BJ (cell line): ENCODE data around the gene LUZP2. TPM values are rescaled to one million over a fixed set of nuclear protein-coding genes. Genes with fewer than 3 reads are reported as not detected.
"Not testable (repeated sequence)": the region's sequence is repeated elsewhere in the genome, so short reads cannot be mapped to it uniquely, and the experiment has no call there.

Experiments
- CTCF ChIA-PET: fragments of 350-600 bp; formaldehyde crosslinking; extraction: SDS; loops from one replicate; lab custom pipeline; 2021; ENCODE audit warnings: antibody characterized with exemption, inconsistent platforms; lab: Yijun Ruan, JAX
- POLR2A ChIA-PET: fragments of 300-600 bp; sonication (Branson Sonifier 250); formaldehyde crosslinking; extraction: SDS; loops from one replicate; lab custom pipeline; 2021; ENCODE audit warnings: antibody characterized with exemption; lab: Charles Lee
- DNase-seq: peaks from one replicate; pipeline ENCODE4 v3.0.0-alpha.2; 2011; ENCODE audit warnings: low read depth
- H3K27me3 ChIP-seq: 2 replicates; pipeline ENCODE4 v1.6.0; 2011; ENCODE audit warnings: low read length; ENCODE audit not compliant: control insufficient read depth, insufficient read depth
- H3K36me3 ChIP-seq: 2 replicates; pipeline ENCODE4 v1.5.1; 2011; ENCODE audit warnings: low read length; ENCODE audit not compliant: control insufficient read depth, insufficient read depth
- H3K4me3 ChIP-seq: 2 replicates; pipeline ENCODE4 v1.5.1; 2011; ENCODE audit warnings: low read depth, mild to moderate bottlenecking, control low read depth, low read length
- polyA plus RNA-seq: library from polyadenylated mRNA; depleted of rRNA; stranded (reverse); fragments of >200 nt; gene quantifications from 2 replicates; pipeline ENCODE4 v1.2.3, GENCODE V29; 2011
- TF ChIP-seq, protein P1 (sequence below): IDR thresholded peaks from 2 replicates; pipeline ENCODE4 v1.5.1; 2011; ENCODE audit warnings: low read depth, mild to moderate bottlenecking, control low read depth, inconsistent platforms, low read length, moderate library complexity; ENCODE audit not compliant: insufficient read depth

Gene LUZP2
- polyA plus RNA-seq, 1 experiment, result 0.05 TPM

DNA sequence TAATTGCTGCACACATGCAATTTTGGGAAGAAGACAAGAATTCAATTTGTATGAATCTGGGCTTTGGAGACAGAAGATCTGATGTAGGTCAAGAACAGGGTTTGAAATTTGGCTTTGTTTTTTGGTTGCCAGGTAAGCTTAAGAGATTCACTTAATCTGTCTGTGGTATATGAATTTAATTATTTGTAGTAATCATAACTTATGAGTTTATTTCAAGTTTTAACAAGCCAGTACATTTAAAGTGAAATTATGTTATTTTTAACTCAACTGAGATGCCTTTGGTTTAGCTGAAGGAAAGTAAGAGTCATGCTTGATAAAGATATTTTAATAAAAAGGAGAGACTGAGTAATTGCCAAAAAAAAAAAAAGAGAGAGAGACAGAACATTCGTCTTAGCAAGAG lies 384.1 kb downstream of the LUZP2 start:
- POLR2A ChIA-PET, result no interaction called here
- TF ChIP-seq, protein P1, sequence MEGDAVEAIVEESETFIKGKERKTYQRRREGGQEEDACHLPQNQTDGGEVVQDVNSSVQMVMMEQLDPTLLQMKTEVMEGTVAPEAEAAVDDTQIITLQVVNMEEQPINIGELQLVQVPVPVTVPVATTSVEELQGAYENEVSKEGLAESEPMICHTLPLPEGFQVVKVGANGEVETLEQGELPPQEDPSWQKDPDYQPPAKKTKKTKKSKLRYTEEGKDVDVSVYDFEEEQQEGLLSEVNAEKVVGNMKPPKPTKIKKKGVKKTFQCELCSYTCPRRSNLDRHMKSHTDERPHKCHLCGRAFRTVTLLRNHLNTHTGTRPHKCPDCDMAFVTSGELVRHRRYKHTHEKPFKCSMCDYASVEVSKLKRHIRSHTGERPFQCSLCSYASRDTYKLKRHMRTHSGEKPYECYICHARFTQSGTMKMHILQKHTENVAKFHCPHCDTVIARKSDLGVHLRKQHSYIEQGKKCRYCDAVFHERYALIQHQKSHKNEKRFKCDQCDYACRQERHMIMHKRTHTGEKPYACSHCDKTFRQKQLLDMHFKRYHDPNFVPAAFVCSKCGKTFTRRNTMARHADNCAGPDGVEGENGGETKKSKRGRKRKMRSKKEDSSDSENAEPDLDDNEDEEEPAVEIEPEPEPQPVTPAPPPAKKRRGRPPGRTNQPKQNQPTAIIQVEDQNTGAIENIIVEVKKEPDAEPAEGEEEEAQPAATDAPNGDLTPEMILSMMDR, result no peak
- no peaks in the 10 kb centered on the region for H3K27me3 ChIP-seq
- H3K4me3 ChIP-seq, result no peak overlapping the region
- CTCF ChIA-PET, result no interaction called here
- H3K36me3 ChIP-seq, result no peaks in the 10 kb centered on the region
- DNase-seq, result no peak

DNA sequence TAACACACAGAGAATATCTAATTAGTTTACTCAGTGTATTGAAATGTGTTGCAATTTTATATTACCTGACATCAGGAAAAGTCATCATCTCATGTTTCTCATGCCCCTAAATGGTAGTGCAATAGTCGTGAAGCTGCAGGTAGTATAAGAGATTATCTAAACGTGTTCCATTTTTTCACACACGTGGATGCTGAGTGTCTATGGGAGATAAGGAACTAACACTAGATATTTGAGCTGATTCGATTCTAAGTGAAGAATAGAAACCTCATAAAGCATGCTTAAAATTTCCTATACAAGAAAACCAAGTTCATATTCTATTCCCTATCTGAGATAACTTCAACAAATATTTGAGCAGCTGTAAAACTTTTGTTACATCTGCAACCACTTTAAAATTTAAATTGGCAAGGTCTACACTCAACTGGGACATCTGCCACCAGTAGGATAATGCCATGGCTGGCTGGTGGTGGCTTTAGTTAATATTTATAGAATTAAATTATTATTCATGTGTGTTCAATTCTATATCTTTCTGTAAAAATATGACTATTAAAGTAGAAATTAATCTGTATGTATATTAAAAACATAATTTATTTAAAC lies 388.8 kb downstream of the LUZP2 start:
- TF ChIP-seq, protein P1, result no peak
- Histone ChIP-seq H3K27me3 (no peaks in the 10 kb centered on the region), H3K36me3 (no peaks in the 10 kb centered on the region), H3K4me3 (no peak overlapping the region)
- DNase-seq, result no peak
- CTCF ChIA-PET, result no interaction called here
- POLR2A ChIA-PET, result no interaction called here

DNA sequence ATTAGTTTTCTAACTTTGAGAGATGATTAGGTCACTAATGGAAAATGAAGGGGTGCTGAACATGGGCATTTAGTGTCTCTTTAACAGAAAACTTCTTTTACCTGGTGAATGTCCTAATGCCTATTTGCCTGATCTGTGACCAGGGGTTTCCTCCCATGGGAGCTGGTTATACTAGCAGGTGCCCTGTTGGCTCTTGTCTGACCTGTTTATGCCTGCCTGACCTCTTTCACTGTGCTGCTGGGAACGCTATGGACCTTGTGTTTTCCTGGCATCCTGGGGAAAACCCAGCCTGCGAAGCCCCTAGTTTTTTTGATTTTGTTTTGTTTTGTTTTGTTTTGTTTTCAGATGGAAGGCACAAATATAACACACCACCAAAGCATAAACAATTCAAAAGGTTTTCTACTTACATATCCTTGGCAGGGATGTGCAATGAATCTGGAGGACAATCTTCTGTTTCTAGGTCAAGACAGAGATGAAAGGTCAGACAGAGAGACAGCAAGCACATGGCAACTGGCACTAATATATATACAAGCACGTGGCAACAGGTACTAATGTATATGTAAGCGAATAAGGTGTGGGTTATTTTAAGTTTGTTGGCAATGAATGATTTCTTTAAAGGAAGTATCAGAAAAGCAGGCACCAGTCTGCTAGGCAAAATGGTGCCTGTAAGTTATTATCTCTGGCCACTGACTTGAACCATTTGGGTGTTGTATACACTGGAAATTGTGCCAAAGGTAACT lies 390.2 kb downstream of the LUZP2 start:
- ChIA-PET CTCF (no interaction called here), POLR2A (no interaction called here)
- Histone ChIP-seq H3K4me3 (no peak overlapping the region), H3K27me3 (no peaks in the 10 kb centered on the region), H3K36me3 (no peaks in the 10 kb centered on the region)
- TF ChIP-seq, protein P1, result no peak
- no peak for DNase-seq

DNA sequence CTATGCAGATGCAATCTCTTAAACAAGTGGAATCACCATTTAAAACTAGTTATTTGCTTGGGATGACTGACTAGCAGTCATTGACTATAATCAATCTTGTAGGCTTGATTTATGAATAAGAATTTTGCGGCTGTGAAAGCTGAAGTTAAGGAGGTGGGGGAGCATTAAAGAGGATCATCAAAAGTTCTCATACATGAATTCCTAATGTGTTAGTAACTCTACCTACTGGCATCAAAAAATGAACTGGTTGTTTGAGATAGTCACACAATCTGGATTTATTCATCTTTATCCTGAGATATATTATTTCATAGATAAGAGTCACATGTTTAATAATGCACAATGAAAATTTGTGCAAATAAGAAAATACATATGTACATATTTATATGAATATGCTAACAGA lies 393.6 kb downstream of the LUZP2 start:
- TF ChIP-seq, protein P1, result no peak
- H3K27me3 ChIP-seq, result no peaks in the 10 kb centered on the region
- ChIA-PET POLR2A (no interaction called here), CTCF (no interaction called here)
- H3K4me3 ChIP-seq, result no peak overlapping the region
- DNase-seq, result no peak
- no peaks in the 10 kb centered on the region for H3K36me3 ChIP-seq

DNA sequence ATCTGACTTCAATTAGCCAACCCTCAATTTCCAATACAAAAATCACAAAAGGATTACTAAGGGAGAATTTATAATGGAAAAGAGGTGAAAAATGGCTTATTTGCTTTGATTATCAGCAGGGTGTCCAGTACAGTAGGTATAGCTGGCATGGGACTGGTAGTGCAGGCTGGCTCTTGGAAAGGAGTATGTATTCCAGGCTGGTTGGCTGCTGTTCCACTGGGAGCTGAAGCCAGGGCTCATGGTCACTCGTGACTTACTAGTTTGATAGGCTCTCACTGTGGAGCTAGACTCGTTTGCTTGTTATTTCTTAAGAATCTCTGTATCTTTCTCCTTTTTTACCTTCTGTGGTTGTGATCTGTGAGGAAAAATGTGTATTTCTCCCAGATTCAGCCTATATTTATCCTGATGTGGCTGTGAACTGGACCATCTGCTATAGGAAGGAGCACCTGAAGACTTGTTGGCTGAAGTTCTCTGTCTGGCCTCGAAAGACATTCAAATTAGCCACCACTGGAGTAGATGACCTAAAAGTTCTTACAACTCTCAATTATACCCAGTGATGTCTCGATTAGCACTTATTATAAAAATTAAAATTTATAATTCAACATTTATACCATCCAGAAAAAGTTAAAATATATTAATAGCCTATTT lies 395.1 kb downstream of the LUZP2 start:
- DNase-seq, CTCF ChIA-PET: not testable (repeated sequence)

More for the DNA sequence above, 395.1 kb downstream of the LUZP2 start:
- POLR2A ChIA-PET, H3K27me3 ChIP-seq, H3K36me3 ChIP-seq, H3K4me3 ChIP-seq: not testable (repeated sequence)
